A549 treated with dexamethasone at 1 μM for 4 hours (cell line): ENCODE results near the gene CFAP20DC. TPM values are rescaled to one million over a fixed set of nuclear protein-coding genes. Genes with fewer than 3 reads are reported as not detected.

Source experiments
- total RNA-seq: library from RNA; stranded (reverse); fragments of 200-300 nt; extraction: Qiagen RNA extraction; gene quantifications from 5 replicates; pipeline ENCODE4 v1.2.3, GENCODE V29; 2022

Gene CFAP20DC
- total RNA-seq = 1.7 to 2.8 TPM (median 2.1 TPM) in 5 replicates

DNA sequence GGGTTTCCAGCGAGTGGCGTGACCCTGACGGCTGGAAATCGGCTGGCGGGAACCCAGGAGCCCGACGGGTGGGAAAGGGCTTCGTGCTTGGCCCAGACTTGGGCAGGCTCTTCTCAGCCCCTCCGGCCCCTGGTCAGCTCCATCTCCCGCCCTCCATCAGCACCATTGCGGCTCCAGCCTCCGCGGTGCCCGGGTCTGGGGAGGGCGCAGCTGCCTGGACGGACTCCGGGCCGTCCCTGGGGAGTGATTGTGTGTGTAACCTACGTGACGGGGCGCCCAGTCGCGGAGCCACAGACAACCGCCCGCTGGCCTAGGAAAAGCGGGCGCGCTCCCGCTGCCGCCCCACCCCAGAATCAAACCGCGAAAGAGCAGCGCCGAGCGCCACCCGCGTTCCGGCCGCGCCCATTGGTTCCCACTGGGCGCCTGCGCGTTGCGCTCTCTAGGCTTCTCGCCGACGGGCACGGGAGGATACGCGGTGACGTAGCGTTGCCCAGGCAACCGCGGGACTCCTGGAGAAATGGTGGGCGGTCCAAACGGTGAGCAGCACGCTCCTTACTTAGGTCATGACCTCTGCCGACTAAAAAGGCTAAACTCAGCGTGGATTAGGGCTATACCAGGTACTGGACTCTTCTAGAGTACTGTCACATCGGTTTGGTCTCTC lies at the start of gene CFAP20DC:
CFAP20DC (minus strand) TSS at position 355 of the 661 bp plus-strand sequence. CDS start 394 bp downstream, outside the sequence.

